HG03045 (cell line): ENCODE data around the gene LHX6.

Experiments used
- ATAC-seq: cut with Tn5 transposase; IDR thresholded peaks from one replicate; pipeline ENCODE4 v1.9.1; 2021; ENCODE audit warnings: mild to moderate bottlenecking, moderate library complexity; ENCODE audit not compliant: unreplicated experiment

The LHX6 gene

GRCh38 chr9:122158202-122158601, 70.6 kb downstream of the LHX6 start:
- ATAC-seq, result no peak

DNA sequence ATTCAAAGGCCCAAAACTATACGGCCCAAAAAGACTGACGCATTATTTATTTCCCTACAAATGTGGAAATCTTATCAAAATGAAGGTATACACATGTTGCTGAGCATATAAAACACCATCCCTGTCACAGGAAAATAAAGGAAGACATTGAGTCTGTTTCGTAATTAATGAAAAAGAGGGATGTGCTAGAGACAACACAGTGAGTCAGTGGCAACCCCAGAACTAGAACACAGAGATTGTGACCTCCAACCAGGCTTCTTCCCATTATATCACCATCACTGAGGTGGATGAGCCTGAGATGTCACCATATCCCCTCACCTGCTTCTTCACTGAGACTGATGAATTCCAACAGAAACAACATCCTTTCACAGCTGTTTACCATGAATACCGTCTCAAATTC, 73.0 kb downstream of the LHX6 start:
- ATAC-seq, result no peak
